Activated T-helper 1 cell treated with Interleukin-2 at 50 U/mL for 16 hours (primary cell): Measurements from ENCODE around the gene MSANTD4.
A peak's percentile ranks its signal among the peaks of the same experiment; 100 is the strongest.
"Not testable (repeated sequence)": the region's sequence is repeated elsewhere in the genome, so short reads cannot be mapped to it uniquely, and the experiment has no call there.

Source experiments
- DNase-seq: peaks from one replicate; pipeline ENCODE4 v3.0.0-alpha.2; 2020; ENCODE audit warnings: low read depth

Gene MSANTD4

DNA sequence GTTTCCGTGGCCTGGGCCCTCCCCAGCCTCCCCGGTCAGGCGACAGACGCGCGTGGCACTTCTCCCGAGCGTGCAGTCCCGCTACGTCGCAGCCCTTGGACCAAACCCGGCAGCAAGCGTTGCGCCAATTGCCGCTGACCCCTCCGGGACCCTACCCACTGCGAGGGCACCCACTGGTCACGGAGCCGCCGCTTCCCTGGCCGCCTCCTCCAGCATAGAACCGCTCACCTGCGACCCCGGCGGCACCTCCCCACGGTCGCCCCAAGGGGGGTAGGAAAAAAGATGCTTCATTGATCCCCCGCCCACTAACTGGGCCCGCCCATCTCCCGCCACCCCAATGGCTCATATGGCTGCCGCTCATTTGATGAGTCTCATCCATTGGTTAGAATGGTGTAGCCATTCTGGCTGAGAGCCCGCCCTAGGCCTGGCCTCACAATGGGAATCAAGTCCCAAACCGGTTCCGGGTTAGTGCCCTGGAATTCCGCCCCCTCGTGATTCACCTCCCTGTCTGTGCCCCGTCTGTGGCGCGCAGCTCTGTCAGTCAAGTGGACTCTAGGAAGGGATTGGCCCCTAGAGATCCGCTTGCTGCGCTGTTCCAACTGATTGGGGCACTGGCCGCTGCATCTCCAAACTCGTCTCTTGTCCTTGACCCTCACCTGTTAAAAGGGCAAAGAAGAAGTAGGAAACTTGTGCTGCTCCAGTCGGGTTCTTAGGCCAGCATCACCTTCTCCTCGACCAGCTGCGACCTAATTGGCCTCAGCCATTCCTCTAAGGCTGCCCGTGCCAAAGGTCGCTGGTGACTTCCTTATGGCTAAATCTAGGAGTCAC is at the start of gene MSANTD4:
MSANTD4 (minus strand) TSS at position 274 of the 828 bp plus-strand sequence. CDS start 11,323 bp downstream, outside the sequence.
- peak; percentile 91 for DNase-seq

GRCh38 chr11:106070606-106071005 is 48.6 kb upstream of the MSANTD4 start:
- DNase-seq, result no peak

- DNase-seq, result no peak
Observed at GRCh38 chr11:106063009-106063408, 41.0 kb upstream of the MSANTD4 start.

DNA sequence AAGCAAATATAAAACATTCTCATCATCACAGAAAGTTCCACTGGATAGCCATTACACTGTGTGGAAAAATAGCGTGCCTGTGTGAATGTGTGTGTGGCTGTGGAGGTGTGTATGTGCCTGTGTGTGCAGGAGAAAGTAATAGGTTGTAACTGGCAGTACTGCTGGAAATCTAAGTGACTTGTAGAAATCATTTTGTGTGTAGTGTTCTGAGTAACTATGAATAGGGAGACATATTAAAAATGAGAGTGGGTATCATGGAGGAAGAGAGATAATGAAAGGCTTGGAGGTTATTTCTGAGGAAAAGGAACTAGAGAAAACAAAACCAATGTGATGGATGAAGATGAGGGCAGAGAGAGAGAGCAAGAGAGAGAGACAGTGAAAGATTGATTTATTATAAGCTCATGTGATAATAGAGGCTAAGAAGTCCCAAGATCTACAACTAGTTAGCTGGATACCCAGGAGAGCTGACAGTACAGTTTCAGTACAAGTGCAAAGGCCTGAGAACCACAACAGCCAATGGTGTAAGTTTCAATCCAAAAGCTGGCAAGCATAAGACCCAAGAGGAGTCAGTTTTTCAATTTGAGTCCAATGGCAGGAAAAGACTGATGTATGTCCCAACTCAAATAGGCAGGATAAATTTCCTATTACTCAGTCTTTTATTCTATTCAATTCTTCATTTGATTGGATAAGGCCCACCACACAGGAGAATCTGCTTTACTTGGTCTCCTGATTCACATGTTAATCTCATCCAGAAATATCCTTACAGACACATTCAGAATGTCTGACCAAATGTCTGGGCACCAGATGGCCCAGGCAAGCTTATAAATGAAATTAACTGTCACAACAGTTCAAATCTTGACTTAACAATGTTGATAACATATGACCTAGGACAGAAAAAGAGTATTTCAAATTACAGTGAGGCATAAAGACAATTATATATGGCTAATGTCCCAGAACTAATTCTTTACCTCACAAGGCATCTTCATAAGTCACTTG is 40.2 kb upstream of the MSANTD4 start:
- DNase-seq, result no peak

GRCh38 chr11:106061249-106061784 is 39.3 kb upstream of the MSANTD4 start:
- DNase-seq, result no peak

DNA sequence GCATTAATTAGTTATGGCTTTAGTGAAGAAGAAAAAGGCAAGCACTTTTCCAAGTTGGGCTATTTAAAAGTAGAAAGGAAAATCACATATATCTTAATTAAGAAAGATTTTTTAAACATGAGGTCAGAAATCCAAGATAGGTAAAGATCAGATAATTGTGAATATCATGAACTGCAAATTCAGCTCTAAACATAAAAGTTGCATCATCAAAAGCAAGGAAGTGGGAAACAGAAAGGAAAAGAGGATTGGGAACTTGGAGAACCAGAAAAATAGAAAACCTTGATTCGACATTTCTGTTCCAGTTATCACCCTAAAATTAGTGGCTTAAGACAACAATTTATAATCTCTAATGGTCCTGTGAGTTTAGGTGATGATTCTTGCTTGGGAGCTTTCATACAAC is 37.6 kb upstream of the MSANTD4 start:
- DNase-seq, result no peak

GRCh38 chr11:106058377-106058776 is 36.3 kb upstream of the MSANTD4 start:
- not testable (repeated sequence) for DNase-seq

- no peak for DNase-seq
Observed at GRCh38 chr11:106051103-106051502, 29.1 kb upstream of the MSANTD4 start.

DNA sequence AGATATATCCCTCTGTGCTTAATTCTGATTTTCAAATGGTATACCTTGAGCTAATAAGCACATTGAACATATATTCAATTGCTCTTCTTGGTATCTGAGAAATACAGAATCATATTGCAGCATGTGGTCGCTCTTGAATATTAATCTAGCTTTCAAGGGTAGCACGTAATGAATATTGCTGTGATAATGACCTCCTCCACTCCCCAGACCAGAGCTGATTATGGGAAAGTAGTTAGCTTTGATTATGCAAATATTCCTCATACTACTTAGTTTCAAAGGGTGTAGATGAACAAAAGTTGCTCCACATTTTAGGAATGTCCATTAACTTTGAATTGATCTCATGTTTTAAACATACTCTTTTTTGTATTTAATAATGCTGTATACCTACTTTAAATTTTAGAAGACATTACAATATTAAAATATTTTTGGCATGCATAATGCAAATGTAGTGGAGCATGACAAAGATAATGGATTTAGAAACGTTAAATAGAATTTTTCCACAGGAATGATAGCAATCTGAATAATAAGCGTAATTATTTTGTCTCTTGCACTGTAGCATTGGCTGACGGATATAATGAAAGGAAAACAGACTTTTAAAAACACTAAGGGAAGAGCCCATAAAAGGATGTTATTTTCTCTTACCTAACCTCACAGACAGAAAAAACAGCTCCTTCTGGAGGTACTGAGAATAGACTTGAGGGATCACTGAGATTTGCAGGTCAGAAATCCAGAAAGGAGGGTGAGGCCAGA is 27.9 kb upstream of the MSANTD4 start:
- DNase-seq, result no peak

DNA sequence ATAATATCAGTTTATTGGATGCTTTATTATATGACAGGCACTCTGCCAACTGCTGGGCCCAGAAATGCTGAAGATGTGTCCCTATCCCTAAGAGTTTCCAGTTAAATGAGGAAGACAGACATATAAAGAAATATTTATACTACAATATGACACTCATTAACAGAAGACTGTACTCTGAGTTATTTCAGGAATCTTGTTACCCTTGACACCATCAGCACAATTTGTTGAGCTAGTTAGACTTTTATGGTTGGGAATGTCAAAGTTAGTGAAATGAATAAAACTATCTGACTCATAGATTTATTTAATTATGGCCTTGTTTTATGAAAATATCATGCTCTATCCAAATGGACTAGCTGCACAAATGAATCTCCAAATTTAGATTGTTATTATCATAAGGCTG is 25.6 kb upstream of the MSANTD4 start:
- DNase-seq, result no peak

- no peak for DNase-seq
Observed at GRCh38 chr11:106043540-106043939, 21.5 kb upstream of the MSANTD4 start.

- no peak for DNase-seq
Observed at GRCh38 chr11:106032861-106033260, 10.8 kb upstream of the MSANTD4 start.

DNA sequence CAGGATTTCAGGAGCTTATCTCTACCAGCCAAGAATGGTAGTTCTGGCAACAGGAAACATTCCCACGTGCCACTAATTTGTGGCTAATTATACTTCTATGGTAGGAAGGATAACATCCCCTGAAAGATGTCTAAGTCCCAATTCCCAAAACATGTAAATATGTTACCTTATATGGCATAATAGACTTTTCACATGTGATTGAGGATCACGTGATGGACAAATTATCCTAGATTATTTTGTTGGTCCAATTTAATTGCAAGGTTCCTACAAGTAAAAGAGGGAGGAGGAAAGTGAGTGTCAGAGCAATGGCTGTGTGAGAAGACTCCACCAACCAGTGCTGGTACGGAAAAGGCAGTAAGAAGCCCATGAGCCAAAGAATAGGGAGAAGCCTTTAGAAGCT is 9.9 kb upstream of the MSANTD4 start:
- DNase-seq, result no peak

GRCh38 chr11:106031202-106031810 is 9.3 kb upstream of the MSANTD4 start:
- DNase-seq, result no peak

GRCh38 chr11:106030609-106031008 is 8.6 kb upstream of the MSANTD4 start:
- DNase-seq, result no peak

DNA sequence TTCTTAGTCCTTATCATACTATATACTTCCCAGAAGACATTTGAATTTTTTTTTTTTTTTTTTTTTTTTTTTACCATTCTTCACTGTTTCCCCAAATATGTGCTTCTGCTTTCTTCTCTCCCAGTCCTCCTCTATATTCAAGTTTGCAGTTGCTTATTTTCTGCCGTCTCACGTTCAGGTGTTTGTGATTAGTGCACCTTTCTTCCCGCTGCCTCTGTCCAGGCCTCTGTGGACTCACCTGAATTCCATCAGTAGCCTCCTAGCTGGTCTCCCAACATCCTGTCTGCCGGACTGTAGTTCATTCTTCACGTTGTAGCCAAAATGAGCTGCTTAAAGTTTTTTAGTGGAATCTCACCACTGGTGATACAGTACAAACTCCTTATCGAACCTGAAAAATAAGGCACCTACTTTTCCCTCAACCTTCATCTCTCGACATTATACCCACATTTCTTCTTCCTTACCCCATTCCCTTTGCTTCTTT is 795 bp upstream of the MSANTD4 start:
- DNase-seq, result no peak

DNA sequence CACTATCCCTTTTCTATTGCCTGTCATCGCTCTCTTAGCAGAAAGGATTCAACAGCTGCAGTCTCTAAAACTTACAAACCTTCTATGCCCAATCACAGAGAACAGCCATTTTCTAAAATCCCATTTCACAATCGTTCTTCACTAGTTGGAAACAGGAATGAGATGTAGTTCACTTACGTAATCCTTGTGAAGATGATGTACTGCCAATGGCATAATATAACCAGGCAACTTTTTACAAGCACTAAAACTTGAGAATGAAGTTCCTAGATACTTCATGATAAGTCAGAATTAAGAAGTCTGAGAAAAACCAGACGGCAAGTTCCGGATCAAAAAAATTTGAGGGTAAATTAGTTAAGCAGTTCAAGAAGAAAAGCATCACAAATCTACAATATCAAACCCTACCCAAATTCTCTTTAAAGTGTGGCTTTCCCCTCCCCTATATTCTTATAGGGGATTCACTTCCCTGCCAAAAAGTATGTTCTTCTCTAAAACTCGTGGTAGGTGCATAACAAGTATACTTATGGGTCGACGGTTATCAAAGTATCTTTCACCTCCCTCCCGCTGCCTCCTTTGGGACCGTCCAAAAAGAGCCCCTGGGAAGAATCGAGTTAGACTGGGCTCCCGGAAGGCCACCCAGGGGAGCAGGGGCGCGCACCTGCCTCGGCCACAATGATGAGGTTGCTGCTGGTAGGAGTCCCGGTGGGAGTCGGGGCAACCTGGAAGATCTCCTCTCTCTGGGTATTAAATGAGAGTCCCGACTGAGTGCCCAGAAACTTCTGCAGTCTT is 666 bp downstream of the MSANTD4 start:
- no peak for DNase-seq

GRCh38 chr11:106017093-106017492 is 4.9 kb downstream of the MSANTD4 start:
- no peak for DNase-seq

DNA sequence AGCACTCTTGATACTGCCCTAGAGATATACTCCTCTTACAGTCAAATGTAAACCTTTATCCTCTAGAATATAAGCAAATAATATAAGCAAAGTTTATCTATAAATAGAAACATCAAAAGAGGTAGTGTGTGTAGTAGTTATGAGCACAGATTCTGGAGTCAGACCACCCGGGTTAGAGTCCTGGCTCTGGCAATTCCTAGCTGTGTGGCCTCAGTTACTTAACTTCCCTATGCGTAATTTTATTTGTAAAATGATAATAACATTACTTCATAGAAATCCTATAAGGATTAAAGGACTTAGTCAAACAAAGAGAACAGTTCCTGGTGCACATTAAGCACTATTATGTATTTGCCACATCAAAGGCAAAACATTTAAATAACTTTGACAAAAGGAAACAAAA is 7.0 kb downstream of the MSANTD4 start:
- no peak for DNase-seq

DNA sequence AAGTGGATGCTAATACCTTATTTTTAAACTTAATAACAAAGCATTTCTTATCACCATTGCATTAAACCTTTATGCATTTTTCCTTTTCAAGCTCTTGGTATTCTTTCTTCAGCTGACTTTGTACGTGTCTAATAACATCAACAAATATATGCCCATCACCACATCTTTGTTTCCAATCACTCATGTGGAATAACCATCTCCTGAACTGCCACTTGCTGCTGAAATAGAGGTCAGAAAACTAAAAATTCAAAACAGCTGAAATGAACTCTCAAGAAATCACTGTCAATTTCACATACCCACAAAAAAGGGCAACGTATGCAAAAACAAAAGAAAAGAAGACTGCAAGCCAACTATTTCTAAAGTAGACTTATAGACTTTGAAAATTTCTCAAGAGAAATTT is 7.4 kb downstream of the MSANTD4 start:
- no peak for DNase-seq
